RWPE2 (cell line): Measurements from ENCODE around the gene GPR65.

Experiments used
- ATAC-seq: fragments of 200-7000 bp; cut with Tn5 transposase; 3 replicates; pipeline ENCODE4 v1.9.1; 2021; ENCODE audit warnings: low read depth
- DNase-seq: peaks from one replicate; pipeline ENCODE4 v3.0.0-alpha.2; 2020; ENCODE audit warnings: low spot score
- H3K27ac ChIP-seq: fragments of 450-650 bp; 2 replicates; pipeline ENCODE4 v1.5.1; 2017; ENCODE audit warnings: mild to moderate bottlenecking; ENCODE audit not compliant: poor library complexity, severe bottlenecking
- H3K27me3 ChIP-seq: fragments of 250-450 bp; sonication (Bioruptor Pico); 2 replicates; pipeline ENCODE4 v1.5.1; 2021; ENCODE audit warnings: mild to moderate bottlenecking, moderate library complexity; ENCODE audit not compliant: insufficient read depth, poor library complexity, severe bottlenecking
- H3K36me3 ChIP-seq: fragments of 250-450 bp; sonication (Bioruptor Pico); 2 replicates; pipeline ENCODE4 v1.5.1; 2020; ENCODE audit warnings: low read depth, mild to moderate bottlenecking, moderate library complexity
- H3K4me1 ChIP-seq: fragments of 250-450 bp; sonication (Bioruptor Pico); 2 replicates; pipeline ENCODE4 v1.5.1; 2021; ENCODE audit warnings: mild to moderate bottlenecking, moderate library complexity; ENCODE audit not compliant: insufficient read depth, poor library complexity, severe bottlenecking
- H3K4me3 ChIP-seq: fragments of 250-450 bp; sonication (Bioruptor Pico); 2 replicates; pipeline ENCODE4 v1.5.1; 2021; ENCODE audit warnings: mild to moderate bottlenecking, moderate library complexity; ENCODE audit not compliant: severe bottlenecking
- H3K9me3 ChIP-seq: fragments of 250-450 bp; sonication (Bioruptor Pico); 2 replicates; pipeline ENCODE4 v1.5.1; 2021; ENCODE audit warnings: mild to moderate bottlenecking, moderate library complexity; ENCODE audit not compliant: severe bottlenecking
- TF ChIP-seq, protein P1 (sequence below): fragments of 450-650 bp; IDR thresholded peaks from one replicate; pipeline ENCODE4 v1.5.1; 2017; ENCODE audit warnings: mild to moderate bottlenecking, moderate library complexity; ENCODE audit not compliant: poor library complexity, severe bottlenecking

The GPR65 gene, protein sequence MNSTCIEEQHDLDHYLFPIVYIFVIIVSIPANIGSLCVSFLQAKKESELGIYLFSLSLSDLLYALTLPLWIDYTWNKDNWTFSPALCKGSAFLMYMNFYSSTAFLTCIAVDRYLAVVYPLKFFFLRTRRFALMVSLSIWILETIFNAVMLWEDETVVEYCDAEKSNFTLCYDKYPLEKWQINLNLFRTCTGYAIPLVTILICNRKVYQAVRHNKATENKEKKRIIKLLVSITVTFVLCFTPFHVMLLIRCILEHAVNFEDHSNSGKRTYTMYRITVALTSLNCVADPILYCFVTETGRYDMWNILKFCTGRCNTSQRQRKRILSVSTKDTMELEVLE

DNA sequence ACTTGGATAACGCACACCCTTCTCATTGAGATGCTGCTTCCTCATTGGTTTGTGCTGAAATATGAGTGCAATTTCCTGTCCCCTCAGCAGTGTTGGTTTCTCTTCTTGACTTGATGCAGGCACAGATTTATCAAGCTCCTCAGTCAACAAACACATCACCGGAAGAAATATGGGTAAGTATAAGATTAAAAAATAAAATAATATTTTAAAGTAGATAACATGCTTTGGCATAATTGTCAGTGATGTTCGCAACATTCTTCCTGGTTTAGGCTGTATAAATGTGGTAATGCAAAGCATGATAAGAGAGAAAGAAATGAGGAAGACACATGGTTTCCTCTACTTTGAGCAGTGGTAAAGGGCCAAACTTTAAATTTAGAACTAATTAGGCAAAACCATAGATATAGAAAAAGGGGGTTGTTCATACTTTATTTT is at the start of gene GPR65:
GPR65 (plus strand) TSS at position 86 of the 432 bp plus-strand sequence. CDS start 5,713 bp downstream, outside the sequence.
- TF ChIP-seq, protein P1, sequence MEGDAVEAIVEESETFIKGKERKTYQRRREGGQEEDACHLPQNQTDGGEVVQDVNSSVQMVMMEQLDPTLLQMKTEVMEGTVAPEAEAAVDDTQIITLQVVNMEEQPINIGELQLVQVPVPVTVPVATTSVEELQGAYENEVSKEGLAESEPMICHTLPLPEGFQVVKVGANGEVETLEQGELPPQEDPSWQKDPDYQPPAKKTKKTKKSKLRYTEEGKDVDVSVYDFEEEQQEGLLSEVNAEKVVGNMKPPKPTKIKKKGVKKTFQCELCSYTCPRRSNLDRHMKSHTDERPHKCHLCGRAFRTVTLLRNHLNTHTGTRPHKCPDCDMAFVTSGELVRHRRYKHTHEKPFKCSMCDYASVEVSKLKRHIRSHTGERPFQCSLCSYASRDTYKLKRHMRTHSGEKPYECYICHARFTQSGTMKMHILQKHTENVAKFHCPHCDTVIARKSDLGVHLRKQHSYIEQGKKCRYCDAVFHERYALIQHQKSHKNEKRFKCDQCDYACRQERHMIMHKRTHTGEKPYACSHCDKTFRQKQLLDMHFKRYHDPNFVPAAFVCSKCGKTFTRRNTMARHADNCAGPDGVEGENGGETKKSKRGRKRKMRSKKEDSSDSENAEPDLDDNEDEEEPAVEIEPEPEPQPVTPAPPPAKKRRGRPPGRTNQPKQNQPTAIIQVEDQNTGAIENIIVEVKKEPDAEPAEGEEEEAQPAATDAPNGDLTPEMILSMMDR, result no peak
- H3K4me3 ChIP-seq, result no peak within 1 kb of the TSS
- H3K36me3 ChIP-seq, result no peaks in the 10 kb centered on the region
- H3K9me3 ChIP-seq, result no peaks in the 10 kb centered on the region
- ATAC-seq (no peak), DNase-seq (no peak)
- H3K27me3 ChIP-seq, result no peaks in the 10 kb centered on the region
- H3K4me1 ChIP-seq, result no peaks in the 10 kb centered on the region
- no peak within 1 kb of the TSS for H3K27ac ChIP-seq

DNA sequence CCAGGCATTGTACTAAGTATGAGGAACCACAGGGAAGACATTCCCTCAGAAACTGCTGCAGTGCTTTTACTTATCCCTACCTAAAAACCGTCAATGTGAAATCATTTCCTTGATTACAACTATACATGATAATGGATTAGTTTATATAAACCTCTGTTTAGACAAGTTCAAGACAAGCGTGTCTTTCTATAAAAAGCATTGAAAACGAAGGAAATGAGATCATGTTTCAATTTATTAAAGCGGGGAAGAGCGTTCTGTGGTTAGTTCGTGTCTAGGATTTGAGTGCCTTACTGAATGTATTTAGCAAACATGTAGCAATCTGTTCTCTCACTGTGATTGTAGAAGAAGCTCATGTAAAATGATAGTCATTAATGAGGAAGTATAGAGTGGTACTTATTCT is 49.4 kb upstream of the GPR65 start:
- ATAC-seq (peak; percentile 61), DNase-seq (no peak)
- H3K36me3 ChIP-seq, result no peaks in the 10 kb centered on the region
- no peak overlapping the region for H3K27ac ChIP-seq
- H3K27me3 ChIP-seq, result no peaks in the 10 kb centered on the region
- H3K4me1 ChIP-seq, result no peaks in the 10 kb centered on the region
- no peaks in the 10 kb centered on the region for H3K9me3 ChIP-seq
- TF ChIP-seq, protein P1, result no peak
- no peak overlapping the region for H3K4me3 ChIP-seq

DNA sequence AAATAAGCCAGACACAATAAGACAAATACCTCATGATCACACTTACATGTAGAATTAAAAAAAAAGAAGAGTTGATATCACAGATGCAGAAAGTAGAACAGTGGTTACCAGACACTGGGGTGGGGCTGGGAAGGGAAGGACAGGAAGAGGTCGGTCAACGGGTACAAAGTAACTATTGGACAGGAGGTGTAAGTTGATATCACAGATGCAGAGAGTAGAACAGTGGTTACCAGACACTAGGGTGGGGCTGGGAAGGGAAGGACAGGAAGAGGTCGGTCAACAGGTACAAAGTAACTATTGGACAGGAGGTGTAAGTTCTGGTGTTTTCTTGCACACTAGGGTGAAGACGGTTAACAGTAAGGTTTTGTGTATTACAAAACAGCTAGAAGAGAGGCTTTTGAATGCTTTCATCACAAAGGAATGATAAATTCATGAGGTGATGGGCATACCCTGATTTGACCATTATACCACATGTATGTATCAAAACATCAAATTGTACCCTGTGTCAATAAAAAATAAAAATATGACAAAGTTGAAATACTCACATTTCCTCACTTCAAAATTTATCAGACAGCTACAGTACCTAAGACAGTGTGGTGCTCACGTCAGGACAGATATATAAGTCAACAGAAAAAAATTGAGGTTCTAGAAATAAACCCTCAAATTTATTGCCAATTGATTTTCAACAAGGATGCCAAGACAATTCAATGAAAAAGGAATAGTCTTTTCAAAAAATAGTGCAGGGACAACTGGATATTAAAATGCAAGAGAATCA is 44.7 kb upstream of the GPR65 start:
- Histone ChIP-seq H3K4me1 (no peaks in the 10 kb centered on the region), H3K36me3 (no peaks in the 10 kb centered on the region), H3K27ac (no peak overlapping the region), H3K9me3 (no peaks in the 10 kb centered on the region), H3K4me3 (no peak overlapping the region), H3K27me3 (no peaks in the 10 kb centered on the region)
- TF ChIP-seq, protein P1, result no peak
- ATAC-seq (no peak), DNase-seq (no peak)

DNA sequence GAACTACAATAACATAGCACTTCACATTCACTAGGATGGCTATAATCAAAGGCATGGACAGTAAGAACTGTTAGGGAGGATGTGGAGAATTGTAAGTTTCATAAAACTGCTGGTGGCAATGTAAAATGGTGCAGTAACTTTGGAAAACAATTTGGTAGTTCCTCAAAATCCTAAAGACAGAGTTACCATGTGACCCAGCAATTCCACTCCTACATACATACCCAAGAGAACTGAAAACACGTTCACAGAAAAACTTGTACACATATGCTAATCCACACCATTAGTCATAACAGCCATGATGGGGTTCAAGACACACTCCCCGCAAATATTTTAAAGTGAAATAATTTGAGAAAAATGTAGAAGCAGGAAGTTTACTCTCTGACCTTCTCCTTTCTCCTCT is 43.7 kb upstream of the GPR65 start:
- Histone ChIP-seq H3K4me3 (no peak overlapping the region), H3K27ac (no peak overlapping the region), H3K9me3 (no peaks in the 10 kb centered on the region), H3K27me3 (no peaks in the 10 kb centered on the region), H3K36me3 (no peaks in the 10 kb centered on the region), H3K4me1 (no peaks in the 10 kb centered on the region)
- ATAC-seq (no peak), DNase-seq (no peak)
- TF ChIP-seq, protein P1, result no peak
